Esophagus squamous epithelium (tissue), 4 donors: ENCODE data around the gene NR5A2.

Source experiments
- CTCF ChIP-seq, 6 experiments: fragments of 450-650 bp in 4 of 6; fragments of 200-600 bp in 2 of 6; sonication (generic) in 2 of 6; IDR thresholded peaks; one replicate each; pipeline ENCODE4 v1.5.1; 2016 to 2019; ENCODE audit warnings: antibody characterized with exemption in 6 of 6, mild to moderate bottlenecking in 4 of 6, moderate library complexity in 4 of 6
- POLR2A ChIP-seq, 4 donors: fragments of 450-650 bp; IDR thresholded peaks; one replicate each; pipeline ENCODE4 v1.6.1; 2017; ENCODE audit warnings: antibody characterized with exemption in 4 of 4, mild to moderate bottlenecking in 4 of 4, moderate library complexity in 3 of 4

- TF ChIP-seq POLR2A (IDR thresholded peaks at IDR 0.05) (no peak), CTCF (IDR thresholded peaks at IDR 0.05) (no peak)
These were observed 88.8 kb downstream of the NR5A2 start for GRCh38 chr1:200116324-200116723.
